Activated CD4-positive, CD25-positive, alpha-beta regulatory T cell (primary cell): Measurements from ENCODE around the gene RFX2.
A peak's percentile ranks its signal among the peaks of the same experiment; 100 is the strongest.
"Not testable (repeated sequence)": the region's sequence is repeated elsewhere in the genome, so short reads cannot be mapped to it uniquely, and the experiment has no call there.

Experiments used
- DNase-seq, 4 experiments: peaks; one replicate each; lab custom pipeline; 2025; lab: John Stamatoyannopoulos, UW

Gene RFX2

DNA sequence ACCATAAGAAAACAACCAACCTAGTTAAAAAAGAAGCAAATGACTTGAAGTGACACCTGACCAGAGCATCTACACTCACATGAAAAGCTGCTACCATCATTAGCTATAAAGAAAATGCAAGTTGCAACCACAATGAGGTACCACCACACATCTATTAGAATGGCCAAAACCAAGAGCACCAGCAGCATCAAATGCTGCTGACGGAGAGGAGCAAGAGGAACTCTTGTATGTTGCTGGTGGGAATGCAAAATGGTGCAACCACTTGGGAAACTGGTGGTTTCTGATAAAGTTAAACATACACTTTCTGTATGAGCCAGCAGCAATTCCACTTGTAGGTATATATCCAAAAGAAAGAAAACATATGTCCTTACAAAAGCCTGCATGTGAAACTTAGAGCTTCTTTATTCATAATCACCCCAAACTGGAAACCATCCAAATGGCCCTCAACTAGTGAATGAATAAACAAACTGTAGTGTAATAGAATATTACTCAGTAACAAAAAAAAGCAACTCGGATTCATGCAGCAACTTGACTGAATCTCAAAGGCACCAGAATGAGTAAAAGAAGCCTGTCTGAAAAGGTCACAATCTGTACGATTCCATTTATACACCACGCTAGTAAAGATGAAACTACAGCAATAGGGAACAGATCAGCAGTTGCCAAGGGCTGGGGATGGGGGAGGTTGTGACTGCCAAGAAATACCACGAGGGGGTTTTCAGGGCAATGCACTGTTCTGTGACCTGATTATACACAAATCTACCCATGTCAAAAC, 71.5 kb downstream of the RFX2 start:
- DNase-seq, result no peak

GRCh38 chr19:6035026-6035425, 75.3 kb downstream of the RFX2 start:
- no peak for DNase-seq

GRCh38 chr19:6034512-6034911, 75.8 kb downstream of the RFX2 start:
- DNase-seq, result no peak

DNA sequence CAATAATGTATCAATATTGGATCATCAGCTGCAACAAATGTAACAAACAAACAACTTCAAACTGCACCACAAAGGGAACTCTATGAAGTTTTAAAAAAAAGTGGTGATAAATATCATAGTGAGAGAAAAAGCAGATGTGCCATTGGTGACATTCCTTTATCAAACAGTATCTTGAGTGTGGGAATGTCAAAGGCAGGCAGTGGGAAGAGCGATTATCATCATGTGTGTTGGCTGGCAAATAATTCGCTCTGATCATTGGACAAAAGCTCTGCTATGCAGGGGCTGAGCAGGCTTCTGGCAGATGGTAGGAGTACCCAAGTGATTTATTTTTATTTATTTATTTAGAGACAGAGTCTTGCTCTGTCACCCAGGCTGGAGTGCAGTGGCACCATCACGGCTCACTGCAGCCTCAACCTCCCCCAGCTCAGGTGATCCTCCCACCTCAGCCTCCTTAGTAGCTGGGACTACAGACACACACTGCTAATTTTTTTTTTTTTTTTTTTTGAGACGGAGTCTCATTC, 76.5 kb downstream of the RFX2 start:
- no peak for DNase-seq

DNA sequence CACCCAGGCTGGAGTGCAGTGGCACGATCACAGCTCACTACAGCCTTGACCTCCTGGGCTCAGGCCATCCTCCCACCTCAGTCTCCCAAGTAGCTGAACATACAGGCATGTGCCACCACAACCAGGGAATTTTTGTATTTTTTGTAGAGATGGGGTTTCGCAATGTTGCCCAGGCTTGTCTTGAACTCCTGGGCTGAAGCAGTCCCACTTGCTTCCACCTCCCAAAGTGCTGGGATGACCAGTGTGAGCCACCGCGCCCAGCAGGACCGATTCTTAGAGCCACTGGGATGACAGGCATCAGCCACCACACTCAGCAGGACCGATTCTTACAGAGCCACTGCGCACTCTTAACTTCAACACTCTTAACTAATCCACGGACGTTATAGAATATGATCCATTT, 77.5 kb downstream of the RFX2 start:
- no peak for DNase-seq

DNA sequence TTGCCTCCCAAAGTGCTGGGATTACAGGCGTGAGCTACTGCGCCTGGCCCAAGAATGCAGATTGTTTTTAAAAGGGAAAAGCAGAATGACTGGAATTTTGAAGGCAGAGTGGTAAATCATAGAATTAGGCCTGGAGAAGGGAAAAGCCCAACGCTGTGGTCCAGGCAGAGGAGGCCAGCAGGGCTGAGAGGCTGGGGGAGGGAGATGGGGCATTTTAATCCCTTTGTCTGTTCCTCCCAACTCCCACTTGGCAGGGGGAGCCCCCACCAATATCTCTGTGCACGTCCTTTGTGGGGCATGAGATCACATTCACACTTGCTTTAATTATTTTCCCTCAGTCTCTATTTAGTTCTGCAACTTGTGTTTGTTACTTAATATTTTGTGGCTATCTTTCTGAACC, 77.9 kb downstream of the RFX2 start:
- no peak for DNase-seq

DNA sequence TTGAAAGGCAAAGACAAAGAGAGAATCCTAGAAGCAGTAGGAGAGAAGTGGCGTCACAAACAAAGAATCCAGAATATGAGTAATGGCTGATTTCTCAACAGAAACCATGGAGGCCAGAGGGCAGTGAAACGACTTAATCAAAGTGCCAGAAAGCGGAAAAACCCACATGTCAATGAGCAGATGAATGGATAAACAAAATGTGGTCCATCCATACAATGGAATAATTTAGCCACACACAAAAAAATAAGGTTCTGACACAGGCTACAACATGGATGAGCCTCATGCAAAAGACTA, 80.1 kb downstream of the RFX2 start:
- no peak for DNase-seq

DNA sequence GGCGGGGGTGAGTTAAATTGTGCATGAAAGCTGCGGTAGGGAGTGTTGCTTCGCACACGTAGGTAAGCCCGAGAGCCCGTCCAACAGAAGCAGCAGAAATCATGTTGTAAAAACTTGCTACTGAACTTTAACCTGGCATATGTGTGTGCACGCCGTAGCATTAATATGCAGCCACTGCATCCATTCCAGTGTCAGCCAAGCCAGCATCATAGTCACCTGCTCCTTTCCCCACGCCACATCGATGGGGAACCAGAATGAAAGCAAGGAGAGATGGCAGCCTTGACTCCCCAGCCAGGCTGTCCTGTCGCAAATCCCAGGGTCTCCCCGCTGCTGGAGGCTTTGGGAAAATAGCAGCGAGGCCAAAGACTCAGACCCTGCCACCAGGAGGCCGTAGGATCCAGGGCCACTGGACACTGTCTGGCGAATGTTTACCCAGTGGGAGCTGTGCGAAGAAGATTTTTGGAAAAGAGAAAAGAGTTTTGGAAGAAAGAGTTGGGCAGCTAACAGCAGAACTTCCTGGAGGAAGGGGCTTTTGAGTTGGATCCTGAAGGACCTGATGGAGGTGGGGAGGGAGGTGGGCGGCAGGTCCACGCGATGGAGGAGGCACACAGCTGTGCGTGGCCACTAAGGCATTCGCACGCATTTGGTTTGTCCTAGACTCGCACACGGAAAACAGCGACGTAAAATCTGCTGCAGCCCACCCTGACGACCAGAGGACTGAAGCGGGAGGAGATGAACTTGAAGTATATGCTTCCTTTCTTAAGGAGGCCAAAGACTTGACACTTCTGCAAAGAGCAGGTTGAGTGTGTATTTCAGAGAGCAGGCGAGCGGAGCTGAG, 83.7 kb downstream of the RFX2 start:
- no peak for DNase-seq

DNA sequence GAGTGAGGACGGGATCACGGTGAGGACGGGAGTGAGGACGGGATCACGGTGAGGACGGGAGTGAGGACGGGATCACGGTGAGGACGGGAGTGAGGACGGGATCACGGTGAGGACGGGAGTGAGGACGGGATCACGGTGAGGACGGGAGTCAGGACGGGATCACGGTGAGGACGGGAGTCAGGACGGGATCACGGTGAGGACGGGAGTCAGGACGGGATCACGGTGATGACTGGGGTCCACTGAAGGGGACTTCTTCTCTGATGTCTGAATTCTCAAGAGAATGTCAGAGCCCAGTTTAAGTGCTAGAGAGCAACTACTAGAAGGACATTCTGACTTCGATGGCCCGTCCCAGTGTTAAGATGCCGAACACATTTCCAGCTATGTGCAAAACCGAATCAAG, 85.5 kb downstream of the RFX2 start:
- not testable (repeated sequence) for DNase-seq

DNA sequence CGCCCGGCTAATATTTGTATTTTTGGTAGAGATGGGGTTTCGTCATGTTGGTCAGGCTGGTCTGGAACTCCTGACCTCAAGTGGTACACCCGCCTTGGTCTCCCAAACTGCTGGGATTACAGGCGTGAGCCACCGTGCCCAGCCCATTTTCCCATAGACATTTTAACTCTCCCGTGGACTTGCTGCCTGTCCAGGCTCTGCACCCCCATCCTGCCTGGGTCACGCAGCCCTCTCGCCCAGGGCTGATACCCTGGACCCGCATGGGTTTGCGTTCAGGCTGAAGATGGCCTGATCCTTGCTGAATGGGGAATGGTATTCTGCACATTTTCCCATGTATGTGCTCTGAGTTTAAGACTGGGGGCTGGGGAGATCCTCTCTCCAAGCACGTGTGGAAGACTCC, 86.4 kb downstream of the RFX2 start:
- DNase-seq, result no peak

DNA sequence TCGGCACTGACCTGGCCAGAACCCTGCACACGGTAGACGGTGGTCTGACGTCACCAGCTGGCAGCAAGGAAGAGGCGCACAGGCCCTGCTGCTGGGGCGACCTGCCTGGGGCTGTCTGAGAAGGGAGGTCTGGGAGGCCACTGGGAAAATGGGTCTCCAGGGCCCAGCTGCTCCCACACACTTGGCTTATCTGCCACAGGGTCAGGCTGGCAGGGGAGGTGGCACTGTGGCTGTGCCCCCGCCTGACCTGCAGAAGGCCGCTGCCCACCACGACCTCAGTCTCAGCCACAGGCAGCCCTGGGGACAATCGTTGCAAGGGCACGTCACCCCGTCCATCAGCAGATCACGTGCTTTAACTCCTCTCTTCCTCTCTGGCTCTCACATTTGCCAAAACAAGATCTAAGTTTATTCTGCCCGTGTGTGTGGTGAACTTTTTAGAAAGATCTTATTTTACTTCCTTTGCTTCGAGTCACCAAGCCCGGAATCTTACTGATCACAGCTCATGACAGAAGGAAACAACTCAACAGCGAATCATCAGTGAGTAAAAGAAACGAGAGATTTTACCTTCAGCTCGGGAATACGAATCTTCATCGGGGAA, 87.1 kb downstream of the RFX2 start:
- DNase-seq, result no peak

GRCh38 chr19:6022570-6023064, 87.7 kb downstream of the RFX2 start:
- no peak for DNase-seq

- DNase-seq, result peak; percentile 53 to 71 (median 66)
These were observed 88.3 kb downstream of the RFX2 start for GRCh38 chr19:6021878-6022569.

DNA sequence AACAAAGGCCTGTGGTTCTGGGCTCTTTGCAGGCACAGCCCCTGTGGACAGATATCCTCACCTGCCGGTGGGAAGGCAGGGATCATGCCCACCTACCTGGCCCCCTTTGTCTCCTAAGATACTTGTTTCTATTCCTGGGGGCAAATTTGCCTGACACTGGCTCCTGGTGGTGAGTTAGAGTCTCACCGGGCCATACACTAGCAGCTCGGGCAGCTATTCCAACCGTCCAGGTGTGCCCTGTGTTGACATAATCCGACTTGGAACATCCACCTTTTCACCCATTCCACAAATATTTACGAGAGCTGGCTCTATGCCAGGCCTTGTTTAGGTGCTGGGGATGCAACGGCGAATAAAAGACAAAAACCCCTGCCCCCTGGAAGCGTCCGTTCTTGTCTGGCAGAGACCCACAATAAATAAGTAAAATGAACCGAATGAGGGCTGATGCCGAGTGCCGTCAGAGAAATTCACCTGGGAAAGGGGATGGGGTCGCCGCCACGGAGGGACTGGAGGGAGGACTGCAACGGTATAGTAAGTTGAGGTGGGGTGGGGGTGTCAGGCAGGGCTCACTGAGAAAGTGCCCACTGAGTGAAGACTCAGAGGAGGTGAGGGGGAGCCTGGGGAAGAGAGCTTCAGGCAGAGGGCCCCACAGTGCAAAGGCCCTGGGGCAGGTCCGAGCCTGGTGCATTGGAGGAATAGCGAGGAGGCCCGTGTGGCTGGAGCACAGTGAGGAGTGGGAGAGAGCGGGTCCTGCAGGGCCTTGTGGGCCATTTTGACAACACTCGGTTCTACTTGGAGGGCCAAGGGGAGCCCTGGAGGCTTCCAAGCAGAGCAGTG, 89.1 kb downstream of the RFX2 start:
- no peak for DNase-seq

GRCh38 chr19:6020166-6020882, 90.0 kb downstream of the RFX2 start:
- DNase-seq, result no peak

DNA sequence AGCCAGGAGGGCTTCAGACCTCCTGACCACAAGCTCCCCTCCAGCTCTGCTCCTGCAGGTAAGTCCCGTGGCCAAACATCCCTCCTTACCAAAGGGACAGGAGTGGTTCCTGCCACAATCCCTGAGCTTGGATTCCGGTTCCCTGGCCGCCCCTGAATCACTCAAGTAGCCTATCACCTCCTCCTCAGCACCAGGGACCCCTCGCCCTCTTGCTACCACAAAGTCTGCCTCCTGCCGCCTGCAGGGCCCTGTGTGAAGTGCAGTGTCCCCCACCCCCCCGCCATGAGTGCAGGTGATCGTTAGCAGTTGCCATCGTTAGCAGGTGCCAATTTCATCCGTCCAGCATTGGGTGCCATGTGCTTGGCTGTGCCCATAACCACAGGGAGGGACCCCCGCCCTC, 91.5 kb downstream of the RFX2 start:
- no peak for DNase-seq

GRCh38 chr19:6017576-6017975, 92.7 kb downstream of the RFX2 start:
- DNase-seq, result no peak

GRCh38 chr19:6015841-6016545, 94.3 kb downstream of the RFX2 start:
- no peak for DNase-seq

- no peak for DNase-seq
These were observed 95.7 kb downstream of the RFX2 start for GRCh38 chr19:6014551-6015135.
